DOHH2 (cell line): Measurements from ENCODE around the gene CACNB4.

Experiments used
- H3F3A ChIP-seq: fragments of 200-600 bp; sonication (generic), shearing (Covaris generic); 2 replicates; pipeline ENCODE4 v1.6.0; 2016; ENCODE audit warnings: antibody characterized with exemption, mild to moderate bottlenecking; ENCODE audit not compliant: control insufficient read depth, insufficient read depth
- H3K27ac ChIP-seq: fragments of 200-600 bp; sonication (generic); 2 replicates; pipeline ENCODE4 v1.5.1; 2014; ENCODE audit warnings: low read depth, mild to moderate bottlenecking, low read length, moderate library complexity
- H3K27me3 ChIP-seq: fragments of 200-600 bp; sonication (generic); 2 replicates; pipeline ENCODE4 v1.6.1; 2014; ENCODE audit warnings: mild to moderate bottlenecking, low read length, mixed read lengths; ENCODE audit not compliant: control insufficient read depth
- H3K36me3 ChIP-seq: fragments of 200-600 bp; sonication (generic); 2 replicates; pipeline ENCODE4 v1.6.1; 2014; ENCODE audit warnings: mild to moderate bottlenecking, low read length, moderate library complexity, mixed read lengths; ENCODE audit not compliant: control insufficient read depth
- H3K4me1 ChIP-seq: fragments of 200-600 bp; sonication (generic); 2 replicates; pipeline ENCODE4 v1.6.1; 2014; ENCODE audit warnings: mild to moderate bottlenecking, low read length, mixed read lengths; ENCODE audit not compliant: control insufficient read depth
- H3K4me2 ChIP-seq: fragments of 200-600 bp; sonication (generic); 2 replicates; pipeline ENCODE4 v1.6.0; 2014; ENCODE audit warnings: mild to moderate bottlenecking, low read length, moderate library complexity
- H3K4me3 ChIP-seq: fragments of 200-600 bp; sonication (generic); 2 replicates; pipeline ENCODE4 v1.5.1; 2014; ENCODE audit warnings: mild to moderate bottlenecking, low read length, mixed read lengths
- H3K79me2 ChIP-seq: fragments of 200-600 bp; sonication (generic); 2 replicates; pipeline ENCODE4 v1.6.1; 2014; ENCODE audit warnings: mild to moderate bottlenecking, low read length, mixed read lengths; ENCODE audit not compliant: control insufficient read depth
- H3K9me2 ChIP-seq: fragments of 200-600 bp; sonication (generic); replicated peaks from 2 replicates; pipeline ENCODE4 v1.6.1; 2014; ENCODE audit warnings: mild to moderate bottlenecking, low read length, mixed read lengths; ENCODE audit not compliant: control insufficient read depth
- H3K9me3 ChIP-seq: fragments of 200-600 bp; sonication (generic); 2 replicates; pipeline ENCODE4 v1.6.1; 2014; ENCODE audit warnings: antibody characterized with exemption, low read length, mixed read lengths; ENCODE audit not compliant: control insufficient read depth, insufficient read depth
- H4K20me1 ChIP-seq: fragments of 200-600 bp; sonication (generic); 2 replicates; pipeline ENCODE4 v1.6.0; 2014; ENCODE audit warnings: low read depth, mild to moderate bottlenecking, antibody characterized with exemption, low read length, moderate library complexity; ENCODE audit not compliant: control insufficient read depth, insufficient read depth
- CTCF ChIP-seq: fragments of 200-600 bp; sonication (generic); IDR thresholded peaks from one replicate; pipeline ENCODE4 v1.5.1; 2014; ENCODE audit warnings: antibody characterized with exemption, mild to moderate bottlenecking, low read depth, low read length; ENCODE audit not compliant: poor library complexity, severe bottlenecking
- EZH2phosphoT487 ChIP-seq: fragments of 200-600 bp; sonication (generic); IDR thresholded peaks from 2 replicates; pipeline ENCODE4 v1.6.1; 2017; ENCODE audit warnings: borderline replicate concordance, mild to moderate bottlenecking, antibody characterized with exemption, low read length, moderate library complexity, mixed read lengths

Gene CACNB4

GRCh38 chr2:151902829-151903228 is 196.0 kb downstream of the CACNB4 start:
- H3K4me2 ChIP-seq: no peak overlapping the region
- TF ChIP-seq EZH2phosphoT487 (no peak), CTCF (no peak)
- H3K9me3 ChIP-seq: no peaks in the 10 kb centered on the region
- H3K9me2 ChIP-seq: no peaks in the 10 kb centered on the region
- no peaks in the 10 kb centered on the region; the same call in 1 of the 2 replicates for H3K27me3 ChIP-seq
- H3K79me2 ChIP-seq: no peaks in the 10 kb centered on the region
- H4K20me1 ChIP-seq: no peaks in the 10 kb centered on the region
- H3K4me1 ChIP-seq: no peaks in the 10 kb centered on the region
- no peaks in the 10 kb centered on the region for H3F3A ChIP-seq
- no peak overlapping the region for H3K4me3 ChIP-seq
- no peaks in the 10 kb centered on the region for H3K36me3 ChIP-seq
- H3K27ac ChIP-seq: no peak overlapping the region

GRCh38 chr2:151900331-151900730 is 198.5 kb downstream of the CACNB4 start:
- H3K36me3 ChIP-seq: no peaks in the 10 kb centered on the region
- H4K20me1 ChIP-seq: no peaks in the 10 kb centered on the region
- H3K4me1 ChIP-seq: no peaks in the 10 kb centered on the region
- H3K27ac ChIP-seq: no peak overlapping the region
- H3K9me3 ChIP-seq: no peaks in the 10 kb centered on the region
- no peak overlapping the region for H3K4me3 ChIP-seq
- H3K4me2 ChIP-seq: no peak overlapping the region
- TF ChIP-seq EZH2phosphoT487 (no peak), CTCF (no peak)
- no peaks in the 10 kb centered on the region for H3F3A ChIP-seq
- no peaks in the 10 kb centered on the region for H3K79me2 ChIP-seq
- H3K9me2 ChIP-seq: no peaks in the 10 kb centered on the region
- no peaks in the 10 kb centered on the region; the same call in 1 of the 2 replicates for H3K27me3 ChIP-seq

GRCh38 chr2:151899156-151899555 is 199.7 kb downstream of the CACNB4 start:
- Histone ChIP-seq H3F3A (no peaks in the 10 kb centered on the region), H3K4me1 (no peaks in the 10 kb centered on the region), H3K27me3 (no peaks in the 10 kb centered on the region; the same call in 1 of the 2 replicates), H3K9me2 (no peaks in the 10 kb centered on the region), H3K36me3 (no peaks in the 10 kb centered on the region), H3K9me3 (peaks cover 4% of the 10 kb centered on the region; the same call in 1 of the 2 replicates), H3K79me2 (no peaks in the 10 kb centered on the region), H3K27ac (no peak overlapping the region), H3K4me3 (no peak overlapping the region), H4K20me1 (no peaks in the 10 kb centered on the region), H3K4me2 (no peak overlapping the region)
- TF ChIP-seq CTCF (no peak), EZH2phosphoT487 (no peak)
